SK-N-SH (cell line): ENCODE results near the gene RHCE. TPM values are rescaled to one million over a fixed set of nuclear protein-coding genes. Genes with fewer than 3 reads are reported as not detected.
"Not testable (repeated sequence)": the region's sequence is repeated elsewhere in the genome, so short reads cannot be mapped to it uniquely, and the experiment has no call there.

Experiments
- CTCF ChIA-PET: fragments of 300-600, 350-600 bp; formaldehyde crosslinking; extraction: SDS; loops from one replicate; lab custom pipeline; 2021; lab: Yijun Ruan, JAX
- POLR2A ChIA-PET: fragments of 350-600 bp; sonication (Branson Sonifier 250); formaldehyde crosslinking; extraction: SDS; loops from one replicate; lab custom pipeline; 2020; ENCODE audit warnings: antibody characterized with exemption, inconsistent platforms; lab: Yijun Ruan, JAX
- DNase-seq: peaks from one replicate; pipeline ENCODE4 v3.0.0; 2012
- H2AFZ ChIP-seq: fragments of 200-600 bp; sonication (generic); 2 replicates; pipeline ENCODE4 v1.8.1; 2016; ENCODE audit warnings: antibody characterized with exemption, mild to moderate bottlenecking, low read depth
- H3F3A ChIP-seq: fragments of 200-600 bp; sonication (generic); replicated peaks from 2 replicates; pipeline ENCODE3; 2016; ENCODE audit warnings: antibody characterized with exemption, mild to moderate bottlenecking; ENCODE audit not compliant: insufficient read depth
- H3K27ac ChIP-seq, 2 experiments: fragments of 200-500 bp in 1 of 2; fragments of 200-600 bp in 1 of 2; sonication (Bioruptor generic) in 1 of 2; sonication (generic), shearing (Covaris generic) in 1 of 2; 2 replicates each; pipeline versions ENCODE4 v1.5.1 to v1.6.1; 2014 to 2016; ENCODE audit warnings: low read depth in 2 of 2, inconsistent platforms in 1 of 2, low read length in 1 of 2, mild to moderate bottlenecking in 1 of 2, mixed read lengths in 1 of 2
- H3K27me3 ChIP-seq: fragments of 200-600 bp; sonication (generic), shearing (Covaris generic); 2 replicates; pipeline ENCODE4 v1.6.1; 2016; ENCODE audit warnings: mixed run types; ENCODE audit not compliant: insufficient read depth
- H3K36me3 ChIP-seq, 2 experiments: fragments of 200-500 bp in 1 of 2; fragments of 200-600 bp in 1 of 2; sonication (Bioruptor generic) in 1 of 2; sonication (generic) in 1 of 2; replicated peaks in 1 of 2; 2 replicates each; pipeline versions ENCODE3 to v1.5.1; 2014 to 2016; ENCODE audit warnings: low read length in 1 of 2, mild to moderate bottlenecking in 1 of 2; ENCODE audit not compliant: insufficient read depth in 2 of 2, control insufficient read depth in 1 of 2
- H3K4me1 ChIP-seq, 2 experiments: fragments of 200-500 bp in 1 of 2; fragments of 200-600 bp in 1 of 2; sonication (Bioruptor generic) in 1 of 2; sonication (generic), shearing (Covaris generic) in 1 of 2; 2 replicates each; pipeline versions ENCODE4 v1.5.1 to v1.6.1; 2014 to 2016; ENCODE audit warnings: low read depth in 1 of 2, low read length in 1 of 2, mixed run types in 1 of 2; ENCODE audit not compliant: insufficient read depth in 2 of 2, control insufficient read depth in 1 of 2
- H3K4me2 ChIP-seq: fragments of 200-600 bp; sonication (generic), shearing (Covaris generic); 2 replicates; pipeline ENCODE4 v1.6.1; 2017; ENCODE audit warnings: mixed run types
- H3K4me3 ChIP-seq, 2 experiments: fragments of 200-500 bp in 1 of 2; fragments of 200-600 bp in 1 of 2; sonication (Bioruptor generic) in 1 of 2; sonication (generic), shearing (Covaris generic) in 1 of 2; 2 replicates each; pipeline versions ENCODE4 v1.5.1 to v1.8.1; 2014 to 2016; ENCODE audit warnings: low read depth in 2 of 2, inconsistent platforms in 1 of 2, low read length in 1 of 2, mild to moderate bottlenecking in 1 of 2, mixed read lengths in 1 of 2, moderate library complexity in 1 of 2
- H3K79me2 ChIP-seq: fragments of 200-600 bp; sonication (generic); 2 replicates; pipeline ENCODE4 v1.8.1; 2017; ENCODE audit warnings: mild to moderate bottlenecking; ENCODE audit not compliant: insufficient read depth
- H3K9ac ChIP-seq: fragments of 200-600 bp; sonication (generic); 2 replicates; pipeline ENCODE4 v1.6.1; 2017; ENCODE audit warnings: mixed run types
- H3K9me2 ChIP-seq: fragments of 200-600 bp; sonication (generic); 2 replicates; pipeline ENCODE4 v1.6.1; 2017; ENCODE audit warnings: mixed run types
- H3K9me3 ChIP-seq: fragments of 200-600 bp; sonication (generic); 2 replicates; pipeline ENCODE4 v1.6.1; 2017; ENCODE audit warnings: mixed run types, mild to moderate bottlenecking, moderate library complexity
- H4K20me1 ChIP-seq: fragments of 200-600 bp; sonication (generic); 2 replicates; pipeline ENCODE4 v1.6.1; 2017; ENCODE audit warnings: mild to moderate bottlenecking, mixed run types; ENCODE audit not compliant: insufficient read depth
- CTCF ChIP-seq: fragments of 200-600 bp; sonication (generic); IDR thresholded peaks from 2 replicates; pipeline ENCODE4 v1.6.1; 2017; ENCODE audit warnings: antibody characterized with exemption, mild to moderate bottlenecking, moderate library complexity
- MAX ChIP-seq: IDR thresholded peaks from 2 replicates; pipeline ENCODE4 v1.4.0; 2012; ENCODE audit warnings: low read depth
- RAD21 ChIP-seq: IDR thresholded peaks from 2 replicates; pipeline ENCODE4 v1.6.1; 2012; ENCODE audit warnings: mild to moderate bottlenecking, low read length
- WGBS: methylation state at CpG from one replicate; pipeline ENCODE4 v1.1.6; 2017; ENCODE audit warnings: low lambda C conversion rate; 5-methylcytosine and 5-hydroxymethylcytosine counted together
- polyA plus RNA-seq, 3 experiments: library from polyadenylated mRNA; depleted of rRNA; stranded (reverse); fragments of >200 nt; gene quantifications; 2 replicates each; pipeline ENCODE4 v1.2.3, GENCODE V29; 2012

The RHCE gene
- polyA plus RNA-seq, 1 of the 3 experiments (the other 2 are of a cell fraction): 0.54 TPM

DNA sequence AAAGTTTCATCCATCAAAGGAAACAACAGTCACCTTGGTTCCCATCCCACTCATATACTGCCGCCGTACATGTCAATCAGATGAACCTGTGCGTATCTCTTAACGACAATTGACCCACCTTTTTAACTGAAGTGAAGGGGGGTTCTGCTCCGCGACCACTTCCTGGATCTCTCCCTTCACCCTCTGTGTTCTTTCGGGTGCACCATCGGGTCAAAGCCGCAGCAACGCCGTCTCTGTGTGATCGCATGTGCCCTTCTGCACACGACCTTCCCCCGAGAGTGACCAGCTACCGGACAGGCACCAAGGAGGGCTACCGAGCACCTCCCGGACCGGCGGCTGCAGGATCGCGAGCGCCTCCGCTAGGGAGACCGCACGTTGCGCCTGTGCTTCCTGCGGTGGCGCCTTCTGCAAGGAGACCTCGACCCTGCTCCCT is 83.7 kb downstream of the RHCE start:
- Histone ChIP-seq H3K4me3 (peak overlapping the region; percentile 69 to 80), H4K20me1 (peaks cover 23% of the 10 kb centered on the region; the same call in 1 of the 2 replicates), H3K79me2 (peaks cover 67% of the 10 kb centered on the region), H3F3A (peaks cover 12% of the 10 kb centered on the region), H3K9ac (peak overlapping the region; percentile 60), H3K4me1 (peaks cover 3 to 18% of the 10 kb centered on the region in 2 experiments; a peak in 2 of 4 replicates), H3K36me3 (peaks cover 3 to 17% of the 10 kb centered on the region in 2 experiments), H3K4me2 (peak overlapping the region; percentile 62)
- H3K27me3 ChIP-seq, DNase-seq, H2AFZ ChIP-seq, CTCF ChIA-PET, H3K9me2 ChIP-seq, POLR2A ChIA-PET, H3K9me3 ChIP-seq, H3K27ac ChIP-seq: not testable (repeated sequence)
- under 1% methylated on average over 9 of the region's 29 CpGs for WGBS
- TF ChIP-seq MAX (0 out of 2 replicates have a peak, but pooled peaks have one; percentile 19), CTCF (peak; percentile 19)

DNA sequence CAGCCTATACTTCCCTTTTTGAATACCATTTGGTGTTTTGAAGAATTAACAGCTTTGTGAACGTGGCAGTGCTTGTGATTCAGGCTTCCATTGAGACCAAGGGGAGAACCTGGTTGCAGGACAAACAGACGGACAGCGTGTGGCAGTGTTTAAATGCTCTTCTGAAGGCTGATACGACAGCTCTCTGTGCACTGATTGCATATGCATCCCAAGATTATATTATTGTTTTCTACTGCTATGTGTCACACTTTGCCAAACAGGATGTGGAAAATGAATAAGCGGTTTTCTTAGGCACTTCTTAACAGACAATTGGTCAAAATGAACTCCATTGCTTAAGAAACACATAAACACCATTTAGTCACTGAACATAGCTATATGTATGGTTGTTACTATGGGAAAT is 90.7 kb downstream of the RHCE start:
- WGBS: 33% methylated on average over 2 of the region's 5 CpGs
- H4K20me1 ChIP-seq, H3K27me3 ChIP-seq, H2AFZ ChIP-seq, H3F3A ChIP-seq, CTCF ChIA-PET, POLR2A ChIA-PET, H3K9me2 ChIP-seq, H3K4me1 ChIP-seq, H3K4me2 ChIP-seq, DNase-seq, H3K36me3 ChIP-seq, H3K9me3 ChIP-seq, H3K4me3 ChIP-seq, H3K9ac ChIP-seq: not testable (repeated sequence)
- Histone ChIP-seq H3K79me2 (peaks cover 37% of the 10 kb centered on the region), H3K27ac (peak overlapping the region in 1 of 2 experiments; percentile 46; a peak in 2 of 4 replicates)
- peak; percentile 24 for TF ChIP-seq CTCF
- TF ChIP-seq RAD21: peak; percentile 37; the same call in 1 of the 2 replicates

DNA sequence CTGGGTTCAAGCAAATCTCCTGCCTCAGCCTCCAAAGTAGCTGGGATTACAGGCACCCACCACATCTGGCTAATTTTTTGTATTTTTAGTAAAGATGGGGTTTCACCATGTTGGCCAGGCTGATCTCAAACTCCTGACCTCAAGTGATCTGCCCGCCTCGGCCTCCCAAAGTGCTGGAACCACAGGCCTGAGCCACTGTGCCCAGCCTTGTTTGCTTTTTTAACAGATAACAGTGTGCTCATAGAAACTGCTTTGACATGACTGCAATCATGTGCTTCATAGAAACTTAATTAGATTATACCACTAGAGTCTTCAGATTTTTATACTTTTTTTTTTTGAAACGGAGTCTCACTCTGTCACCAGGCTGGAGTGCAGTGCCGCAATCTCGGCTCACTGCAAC is 91.3 kb downstream of the RHCE start:
- peaks cover 33% of the 10 kb centered on the region for H3K79me2 ChIP-seq
- H3F3A ChIP-seq, CTCF ChIA-PET, H3K9ac ChIP-seq, H4K20me1 ChIP-seq, H3K27me3 ChIP-seq, H2AFZ ChIP-seq, H3K4me3 ChIP-seq, H3K4me2 ChIP-seq, POLR2A ChIA-PET, H3K9me2 ChIP-seq, H3K9me3 ChIP-seq, DNase-seq, H3K4me1 ChIP-seq, H3K27ac ChIP-seq, H3K36me3 ChIP-seq: not testable (repeated sequence)
- 94% methylated on average over 5 of the region's 5 CpGs for WGBS

- not testable (repeated sequence) for H3K27ac ChIP-seq, H3F3A ChIP-seq
These were observed 91.8 kb downstream of the RHCE start for GRCh38 chr1:25328791-25329185.

More at GRCh38 chr1:25328791-25329185, 91.8 kb downstream of the RHCE start:
- H3K9me2 ChIP-seq, CTCF ChIA-PET, H3K9me3 ChIP-seq, H3K4me1 ChIP-seq, H3K4me2 ChIP-seq, H2AFZ ChIP-seq, H4K20me1 ChIP-seq, H3K9ac ChIP-seq, H3K27me3 ChIP-seq, DNase-seq, H3K4me3 ChIP-seq, POLR2A ChIA-PET, H3K36me3 ChIP-seq: not testable (repeated sequence)
- 100% methylated on average over 4 of the region's 4 CpGs for WGBS
- H3K79me2 ChIP-seq: peaks cover 33% of the 10 kb centered on the region
